Measurements from ENCODE around the gene HOOK2. TPM values are rescaled to one million over a fixed set of nuclear protein-coding genes. Genes with fewer than 3 reads are reported as not detected.

Gene HOOK2
- total and polyA plus RNA-seq, 2 experiments from 2014 or later: 56.9 to 86.4 TPM

DNA sequence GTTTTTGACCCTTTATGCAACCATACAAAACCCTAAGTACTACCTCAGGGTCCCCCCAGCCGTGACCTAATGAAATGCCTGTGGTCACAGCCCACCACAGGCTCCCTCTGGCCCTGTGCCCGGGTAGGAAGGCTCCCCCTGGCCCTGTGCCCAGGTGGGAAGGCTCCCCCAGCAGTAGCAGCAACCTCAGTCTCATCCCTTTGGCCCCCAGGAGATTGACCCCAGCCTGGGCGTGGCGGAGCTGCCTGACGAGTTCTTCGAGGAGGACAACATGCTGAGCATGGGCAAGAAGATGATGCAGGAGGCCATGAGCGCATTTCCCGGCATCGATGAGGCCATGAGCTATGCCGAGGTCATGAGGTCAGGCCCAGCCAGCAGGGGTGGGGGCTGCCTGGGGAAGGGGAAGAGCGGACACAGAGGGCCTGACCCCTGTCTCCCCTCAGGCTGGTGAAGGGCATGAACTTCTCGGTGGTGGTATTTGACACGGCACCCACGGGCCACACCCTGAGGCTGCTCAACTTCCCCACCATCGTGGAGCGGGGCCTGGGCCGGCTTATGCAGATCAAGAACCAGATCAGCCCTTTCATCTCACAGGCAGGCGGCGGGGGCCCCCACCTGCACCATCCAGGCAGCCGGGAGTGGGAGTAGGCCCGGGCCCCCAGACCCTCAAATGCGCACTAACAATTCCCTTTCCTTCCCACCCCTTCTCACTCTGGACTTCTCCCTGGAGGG is 30.0 kb downstream of the HOOK2 start (continued):
- TF ChIP-seq, protein P1, sequence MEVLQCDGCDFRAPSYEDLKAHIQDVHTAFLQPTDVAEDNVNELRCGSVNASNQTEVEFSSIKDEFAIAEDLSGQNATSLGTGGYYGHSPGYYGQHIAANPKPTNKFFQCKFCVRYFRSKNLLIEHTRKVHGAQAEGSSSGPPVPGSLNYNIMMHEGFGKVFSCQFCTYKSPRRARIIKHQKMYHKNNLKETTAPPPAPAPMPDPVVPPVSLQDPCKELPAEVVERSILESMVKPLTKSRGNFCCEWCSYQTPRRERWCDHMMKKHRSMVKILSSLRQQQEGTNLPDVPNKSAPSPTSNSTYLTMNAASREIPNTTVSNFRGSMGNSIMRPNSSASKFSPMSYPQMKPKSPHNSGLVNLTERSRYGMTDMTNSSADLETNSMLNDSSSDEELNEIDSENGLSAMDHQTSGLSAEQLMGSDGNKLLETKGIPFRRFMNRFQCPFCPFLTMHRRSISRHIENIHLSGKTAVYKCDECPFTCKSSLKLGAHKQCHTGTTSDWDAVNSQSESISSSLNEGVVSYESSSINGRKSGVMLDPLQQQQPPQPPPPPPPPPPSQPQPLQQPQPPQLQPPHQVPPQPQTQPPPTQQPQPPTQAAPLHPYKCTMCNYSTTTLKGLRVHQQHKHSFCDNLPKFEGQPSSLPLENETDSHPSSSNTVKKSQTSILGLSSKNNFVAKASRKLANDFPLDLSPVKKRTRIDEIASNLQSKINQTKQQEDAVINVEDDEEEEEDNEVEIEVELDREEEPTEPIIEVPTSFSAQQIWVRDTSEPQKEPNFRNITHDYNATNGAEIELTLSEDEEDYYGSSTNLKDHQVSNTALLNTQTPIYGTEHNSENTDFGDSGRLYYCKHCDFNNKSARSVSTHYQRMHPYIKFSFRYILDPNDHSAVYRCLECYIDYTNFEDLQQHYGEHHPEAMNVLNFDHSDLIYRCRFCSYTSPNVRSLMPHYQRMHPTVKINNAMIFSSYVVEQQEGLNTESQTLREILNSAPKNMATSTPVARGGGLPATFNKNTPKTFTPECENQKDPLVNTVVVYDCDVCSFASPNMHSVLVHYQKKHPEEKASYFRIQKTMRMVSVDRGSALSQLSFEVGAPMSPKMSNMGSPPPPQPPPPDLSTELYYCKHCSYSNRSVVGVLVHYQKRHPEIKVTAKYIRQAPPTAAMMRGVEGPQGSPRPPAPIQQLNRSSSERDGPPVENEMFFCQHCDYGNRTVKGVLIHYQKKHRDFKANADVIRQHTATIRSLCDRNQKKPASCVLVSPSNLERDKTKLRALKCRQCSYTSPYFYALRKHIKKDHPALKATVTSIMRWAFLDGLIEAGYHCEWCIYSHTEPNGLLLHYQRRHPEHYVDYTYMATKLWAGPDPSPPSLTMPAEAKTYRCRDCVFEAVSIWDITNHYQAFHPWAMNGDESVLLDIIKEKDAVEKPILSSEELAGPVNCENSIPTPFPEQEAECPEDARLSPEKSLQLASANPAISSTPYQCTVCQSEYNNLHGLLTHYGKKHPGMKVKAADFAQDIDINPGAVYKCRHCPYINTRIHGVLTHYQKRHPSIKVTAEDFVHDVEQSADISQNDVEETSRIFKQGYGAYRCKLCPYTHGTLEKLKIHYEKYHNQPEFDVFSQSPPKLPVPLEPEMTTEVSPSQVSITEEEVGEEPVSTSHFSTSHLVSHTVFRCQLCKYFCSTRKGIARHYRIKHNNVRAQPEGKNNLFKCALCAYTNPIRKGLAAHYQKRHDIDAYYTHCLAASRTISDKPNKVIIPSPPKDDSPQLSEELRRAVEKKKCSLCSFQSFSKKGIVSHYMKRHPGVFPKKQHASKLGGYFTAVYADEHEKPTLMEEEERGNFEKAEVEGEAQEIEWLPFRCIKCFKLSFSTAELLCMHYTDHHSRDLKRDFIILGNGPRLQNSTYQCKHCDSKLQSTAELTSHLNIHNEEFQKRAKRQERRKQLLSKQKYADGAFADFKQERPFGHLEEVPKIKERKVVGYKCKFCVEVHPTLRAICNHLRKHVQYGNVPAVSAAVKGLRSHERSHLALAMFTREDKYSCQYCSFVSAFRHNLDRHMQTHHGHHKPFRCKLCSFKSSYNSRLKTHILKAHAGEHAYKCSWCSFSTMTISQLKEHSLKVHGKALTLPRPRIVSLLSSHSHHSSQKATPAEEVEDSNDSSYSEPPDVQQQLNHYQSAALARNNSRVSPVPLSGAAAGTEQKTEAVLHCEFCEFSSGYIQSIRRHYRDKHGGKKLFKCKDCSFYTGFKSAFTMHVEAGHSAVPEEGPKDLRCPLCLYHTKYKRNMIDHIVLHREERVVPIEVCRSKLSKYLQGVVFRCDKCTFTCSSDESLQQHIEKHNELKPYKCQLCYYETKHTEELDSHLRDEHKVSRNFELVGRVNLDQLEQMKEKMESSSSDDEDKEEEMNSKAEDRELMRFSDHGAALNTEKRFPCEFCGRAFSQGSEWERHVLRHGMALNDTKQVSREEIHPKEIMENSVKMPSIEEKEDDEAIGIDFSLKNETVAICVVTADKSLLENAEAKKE (CRISPR knock-in tag; IDR thresholded peaks at IDR 0.05): no peak
- TF ChIP-seq, protein P2, sequence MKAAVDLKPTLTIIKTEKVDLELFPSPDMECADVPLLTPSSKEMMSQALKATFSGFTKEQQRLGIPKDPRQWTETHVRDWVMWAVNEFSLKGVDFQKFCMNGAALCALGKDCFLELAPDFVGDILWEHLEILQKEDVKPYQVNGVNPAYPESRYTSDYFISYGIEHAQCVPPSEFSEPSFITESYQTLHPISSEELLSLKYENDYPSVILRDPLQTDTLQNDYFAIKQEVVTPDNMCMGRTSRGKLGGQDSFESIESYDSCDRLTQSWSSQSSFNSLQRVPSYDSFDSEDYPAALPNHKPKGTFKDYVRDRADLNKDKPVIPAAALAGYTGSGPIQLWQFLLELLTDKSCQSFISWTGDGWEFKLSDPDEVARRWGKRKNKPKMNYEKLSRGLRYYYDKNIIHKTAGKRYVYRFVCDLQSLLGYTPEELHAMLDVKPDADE (IDR thresholded peaks at IDR 0.05): no peak
- TF ChIP-seq EZH2phosphoT487 (IDR thresholded peaks at IDR 0.05; ENCODE audit: unreplicated experiment): no peak

DNA sequence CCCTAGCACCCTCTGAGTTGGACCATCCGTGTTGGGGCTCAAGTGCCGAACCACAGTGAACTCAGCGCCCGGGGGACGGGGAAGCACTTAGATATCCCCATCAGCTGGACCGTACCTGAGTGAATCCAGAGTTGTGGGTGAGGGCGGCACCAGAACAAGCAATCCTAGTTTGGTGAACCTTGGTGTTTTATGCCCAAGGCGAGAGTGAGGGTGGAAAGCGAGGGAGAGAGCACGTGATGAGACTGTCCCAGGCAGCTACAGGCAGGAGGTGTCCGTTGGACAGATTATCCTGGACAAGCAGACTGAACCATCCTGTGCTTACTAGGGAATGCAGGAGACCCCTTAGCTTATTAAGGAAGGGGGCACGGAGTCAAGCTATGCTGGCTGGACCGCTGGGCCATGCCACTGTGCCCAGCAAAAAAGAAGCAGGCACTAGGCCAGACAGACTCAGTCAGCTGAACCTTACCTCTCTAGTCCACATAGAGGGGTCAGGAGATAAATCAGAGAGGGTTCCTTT is 37.5 kb downstream of the HOOK2 start:
- Histone ChIP-seq H3K36me3 (ENCODE audit: insufficient read depth) (no peaks in the 10 kb centered on the region; the same call in 1 of the 2 replicates), H2AFZ (no peak overlapping the region), H3F3A (replicated peaks; ENCODE audit: low read depth) (peaks cover 4% of the 10 kb centered on the region; the same call in 1 of the 2 replicates), H3K4me2 (peak overlapping the region; percentile 93), H3K4me3 (peak overlapping the region; percentile 57), H4K20me1 (replicated peaks; ENCODE audit: insufficient read depth) (peaks cover 10% of the 10 kb centered on the region), H3K9me2 (ENCODE audit: insufficient read depth) (no peaks in the 10 kb centered on the region), H3K4me1 (ENCODE audit: insufficient read depth) (peaks cover 4% of the 10 kb centered on the region; the same call in 1 of the 2 replicates), H3K27ac (ENCODE audit: low read depth) (no peak overlapping the region), H3K79me2 (replicated peaks; ENCODE audit: insufficient read depth) (peaks cover 26% of the 10 kb centered on the region), H3K27me3 (ENCODE audit: insufficient read depth) (no peaks in the 10 kb centered on the region)
- peak overlapping the region; percentile 100 for H3K4me3 Mint-ChIP-seq
- DNase-seq (ENCODE audit: low spot score) (no peak), ATAC-seq (no peak)
- H3K36me3 Mint-ChIP-seq (ENCODE audit: low read depth): peaks cover 26% of the 10 kb centered on the region
- peak overlapping the region; percentile 99 for H3K27ac Mint-ChIP-seq
- no peaks in the 10 kb centered on the region for H3K9me3 Mint-ChIP-seq
- H3K27me3 Mint-ChIP-seq (ENCODE audit: insufficient read depth, low read depth, poor library complexity): peaks cover 11% of the 10 kb centered on the region
- peaks cover 11% of the 10 kb centered on the region for H3K4me1 Mint-ChIP-seq
- no peak for TF ChIP-seq CREB1 (CRISPR knock-in tag; IDR thresholded peaks at IDR 0.05; ENCODE audit: low read depth)
- TF ChIP-seq, protein P2 (IDR thresholded peaks at IDR 0.05): no peak
- no peak for TF ChIP-seq NANOG (IDR thresholded peaks at IDR 0.05; ENCODE audit: borderline replicate concordance)
- TF ChIP-seq STAT1 (IDR thresholded peaks at IDR 0.05; ENCODE audit: unreplicated experiment): no peak
